OCI-M2 (cell line): ENCODE measurements around the gene ATP6V1F.

Source experiments
- DNase-seq: peaks from one replicate; lab custom pipeline; 2025; ENCODE audit not compliant: unreplicated experiment; lab: John Stamatoyannopoulos, UW

The ATP6V1F gene

GRCh38 chr7:128915271-128915819 is 52.7 kb downstream of the ATP6V1F start:
- DNase-seq: no peak
